ENCODE measurements around the gene COL1A1. TPM values are rescaled to one million over a fixed set of nuclear protein-coding genes. Genes with fewer than 3 reads are reported as not detected.

The COL1A1 gene
- total and polyA plus RNA-seq, 5 donors from 2014 or later: 26.2 TPM; not detected in 4

GRCh38 chr17:50189550-50190292 is 11.7 kb downstream of the COL1A1 start:
- no peaks in the 10 kb centered on the region for H3K36me3 ChIP-seq (ENCODE audit: control insufficient read depth, insufficient read depth, low read length)
- H3K27me3 ChIP-seq (ENCODE audit: control insufficient read depth, insufficient read depth, low read length): no peaks in the 10 kb centered on the region
- H3K9me3 ChIP-seq (ENCODE audit: control insufficient read depth in 2 of 2, low read length in 2 of 2): no peaks in the 10 kb centered on the region
- no peak overlapping the region for H3K4me3 ChIP-seq (ENCODE audit: low read depth, low read length)
- H3K4me1 ChIP-seq (ENCODE audit: control insufficient read depth, insufficient read depth, low read length, poor library complexity, severe bottlenecking): no peaks in the 10 kb centered on the region
- no peak overlapping the region for H3K4me3 Mint-ChIP-seq
- no peaks in the 10 kb centered on the region for H3K36me3 Mint-ChIP-seq
- no peaks in the 10 kb centered on the region for H3K4me1 Mint-ChIP-seq
- no peaks in the 10 kb centered on the region for H3K27me3 Mint-ChIP-seq
- DNase-seq (no peak), ATAC-seq (ENCODE audit: low read depth in 2 of 2) (no peak)
- H3K27ac Mint-ChIP-seq: no peak overlapping the region
- H3K27ac ChIP-seq (ENCODE audit: insufficient read depth, low read length, poor library complexity, severe bottlenecking): no peak overlapping the region
- H3K9me3 Mint-ChIP-seq: no peaks in the 10 kb centered on the region

DNA sequence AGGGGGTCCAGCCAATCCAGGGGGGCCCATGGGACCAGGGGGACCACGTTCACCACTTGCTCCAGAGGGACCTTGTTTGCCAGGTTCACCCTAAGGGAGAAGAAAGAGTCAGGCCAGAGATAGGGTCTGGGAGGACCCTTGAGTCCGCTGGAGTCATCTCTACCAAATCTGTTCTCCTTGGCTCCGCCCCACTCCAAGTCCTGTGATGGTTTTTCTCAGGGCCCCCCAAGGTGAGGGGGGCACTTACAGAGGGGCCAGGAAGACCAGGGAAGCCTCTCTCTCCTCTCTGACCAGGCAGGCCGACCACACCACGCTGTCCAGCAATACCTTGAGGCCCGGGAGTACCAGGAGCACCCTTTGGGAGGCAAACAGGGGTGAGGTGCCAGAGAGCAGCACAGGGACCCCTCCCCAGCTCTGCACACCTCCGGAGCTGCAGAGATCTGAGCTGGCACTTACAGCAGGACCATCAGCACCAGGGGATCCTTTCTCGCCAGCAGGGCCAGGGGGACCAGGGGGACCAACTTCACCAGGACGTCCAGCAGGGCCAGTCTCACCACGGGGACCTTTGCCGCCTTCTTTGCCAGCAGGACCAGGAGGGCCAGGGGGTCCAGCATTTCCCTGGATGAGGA is 12.4 kb downstream of the COL1A1 start:
- Histone ChIP-seq H3K27me3 (ENCODE audit: control insufficient read depth, insufficient read depth, low read length) (no peaks in the 10 kb centered on the region), H3K27ac (ENCODE audit: insufficient read depth, low read length, poor library complexity, severe bottlenecking) (no peak overlapping the region), H3K4me3 (ENCODE audit: low read depth, low read length) (no peak overlapping the region), H3K9me3 (ENCODE audit: control insufficient read depth in 2 of 2, low read length in 2 of 2) (no peaks in the 10 kb centered on the region), H3K36me3 (ENCODE audit: control insufficient read depth, insufficient read depth, low read length) (no peaks in the 10 kb centered on the region), H3K4me1 (ENCODE audit: control insufficient read depth, insufficient read depth, low read length, poor library complexity, severe bottlenecking) (no peaks in the 10 kb centered on the region)
- Mint-ChIP-seq H3K4me3 (no peak overlapping the region), H3K9me3 (no peaks in the 10 kb centered on the region), H3K36me3 (no peaks in the 10 kb centered on the region), H3K27ac (no peak overlapping the region), H3K27me3 (peaks cover 3% of the 10 kb centered on the region), H3K4me1 (peaks cover 0 to 4% (median under 1%) of the 10 kb centered on the region in 4 donors)
- no peak for DNase-seq
- ATAC-seq (ENCODE audit: low read depth in 2 of 2): no peak

DNA sequence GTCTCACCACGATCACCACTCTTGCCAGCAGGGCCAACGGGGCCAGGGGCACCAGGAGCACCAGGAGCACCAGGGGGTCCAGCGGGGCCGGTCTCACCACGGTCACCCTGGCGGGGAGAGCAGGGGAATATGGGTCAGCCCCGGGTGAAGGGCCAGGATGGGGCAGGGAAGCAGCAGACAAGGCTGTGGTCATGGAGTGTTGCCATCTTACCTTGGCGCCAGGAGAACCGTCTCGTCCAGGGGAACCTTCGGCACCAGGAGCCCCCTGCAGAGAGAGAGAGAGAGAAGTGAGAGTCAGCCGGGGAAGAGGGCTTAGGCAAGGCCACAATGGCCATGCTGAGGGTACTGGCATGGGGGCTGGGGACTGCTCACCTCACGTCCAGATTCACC is 12.9 kb downstream of the COL1A1 start:
- H3K27ac Mint-ChIP-seq: no peak overlapping the region
- peaks cover 5% of the 10 kb centered on the region for H3K27me3 Mint-ChIP-seq
- no peak overlapping the region for H3K4me3 Mint-ChIP-seq
- H3K9me3 ChIP-seq (ENCODE audit: control insufficient read depth in 2 of 2, low read length in 2 of 2): no peaks in the 10 kb centered on the region
- H3K4me1 ChIP-seq (ENCODE audit: control insufficient read depth, insufficient read depth, low read length, poor library complexity, severe bottlenecking): no peaks in the 10 kb centered on the region
- no peak for ATAC-seq (ENCODE audit: low read depth in 2 of 2)
- H3K4me1 Mint-ChIP-seq: peaks cover 0 to 9% (median 5%) of the 10 kb centered on the region in 4 donors
- H3K27ac ChIP-seq (ENCODE audit: insufficient read depth, low read length, poor library complexity, severe bottlenecking): no peak overlapping the region
- no peaks in the 10 kb centered on the region for H3K9me3 Mint-ChIP-seq
- no peaks in the 10 kb centered on the region for H3K36me3 ChIP-seq (ENCODE audit: control insufficient read depth, insufficient read depth, low read length)
- H3K27me3 ChIP-seq (ENCODE audit: control insufficient read depth, insufficient read depth, low read length): no peaks in the 10 kb centered on the region
- DNase-seq: no peak
- no peaks in the 10 kb centered on the region for H3K36me3 Mint-ChIP-seq
- H3K4me3 ChIP-seq (ENCODE audit: low read depth, low read length): no peak overlapping the region

DNA sequence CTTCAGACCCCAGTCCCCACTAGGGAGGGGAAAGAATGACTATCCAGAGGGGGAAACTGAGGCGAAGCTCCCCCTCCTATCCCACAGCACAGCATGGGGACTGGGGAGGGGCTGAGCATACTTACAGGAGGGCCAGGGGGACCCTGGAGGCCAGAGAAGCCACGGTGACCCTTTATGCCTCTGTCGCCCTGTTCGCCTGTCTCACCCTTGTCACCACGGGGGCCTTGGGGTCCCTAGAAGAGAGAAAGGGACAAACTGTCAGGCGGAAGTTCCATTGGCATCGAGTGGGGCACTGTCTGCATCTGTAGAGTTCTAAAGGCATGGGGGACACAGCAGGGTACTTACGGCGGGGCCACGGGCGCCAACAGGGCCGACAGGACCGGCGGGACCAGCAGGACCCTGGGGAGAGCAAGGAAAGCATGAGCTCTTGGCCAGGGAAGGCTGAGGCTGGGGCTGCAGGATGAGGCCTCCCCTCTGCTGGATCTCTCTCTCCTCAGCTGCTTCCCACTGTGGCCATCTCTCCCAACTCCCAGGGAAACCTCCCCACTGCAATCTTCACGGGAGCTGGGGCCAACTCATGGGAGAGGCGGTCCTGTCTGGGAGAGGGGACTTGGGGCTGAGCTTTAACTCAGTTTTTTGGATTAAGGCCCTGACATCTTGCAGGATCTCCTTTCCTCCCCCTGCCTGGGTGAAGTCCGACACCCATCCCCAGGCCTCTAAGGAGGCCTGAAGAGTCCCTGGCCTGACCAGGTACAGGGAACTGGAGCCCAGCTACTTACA is 13.5 kb downstream of the COL1A1 start:
- Mint-ChIP-seq H3K27ac (no peak overlapping the region), H3K27me3 (peaks cover 5% of the 10 kb centered on the region), H3K4me1 (peaks cover 0 to 10% (median 7%) of the 10 kb centered on the region in 4 donors), H3K36me3 (no peaks in the 10 kb centered on the region), H3K9me3 (no peaks in the 10 kb centered on the region), H3K4me3 (no peak overlapping the region)
- no peaks in the 10 kb centered on the region for H3K9me3 ChIP-seq (ENCODE audit: control insufficient read depth in 2 of 2, low read length in 2 of 2)
- no peaks in the 10 kb centered on the region for H3K36me3 ChIP-seq (ENCODE audit: control insufficient read depth, insufficient read depth, low read length)
- no peaks in the 10 kb centered on the region for H3K4me1 ChIP-seq (ENCODE audit: control insufficient read depth, insufficient read depth, low read length, poor library complexity, severe bottlenecking)
- no peak overlapping the region for H3K27ac ChIP-seq (ENCODE audit: insufficient read depth, low read length, poor library complexity, severe bottlenecking)
- no peak for ATAC-seq (ENCODE audit: low read depth in 2 of 2)
- no peaks in the 10 kb centered on the region for H3K27me3 ChIP-seq (ENCODE audit: control insufficient read depth, insufficient read depth, low read length)
- DNase-seq: no peak
- no peak overlapping the region for H3K4me3 ChIP-seq (ENCODE audit: low read depth, low read length)

- Mint-ChIP-seq H3K4me1 (peaks cover 0 to 10% (median 7%) of the 10 kb centered on the region in 4 donors), H3K27ac (no peak overlapping the region), H3K4me3 (no peak overlapping the region), H3K9me3 (no peaks in the 10 kb centered on the region), H3K27me3 (peaks cover 5% of the 10 kb centered on the region), H3K36me3 (no peaks in the 10 kb centered on the region)
- no peaks in the 10 kb centered on the region for H3K36me3 ChIP-seq (ENCODE audit: control insufficient read depth, insufficient read depth, low read length)
- ATAC-seq (ENCODE audit: low read depth in 2 of 2) (no peak), DNase-seq (no peak)
- no peak overlapping the region for H3K4me3 ChIP-seq (ENCODE audit: low read depth, low read length)
- no peaks in the 10 kb centered on the region for H3K9me3 ChIP-seq (ENCODE audit: control insufficient read depth in 2 of 2, low read length in 2 of 2)
- no peak overlapping the region for H3K27ac ChIP-seq (ENCODE audit: insufficient read depth, low read length, poor library complexity, severe bottlenecking)
- H3K4me1 ChIP-seq (ENCODE audit: control insufficient read depth, insufficient read depth, low read length, poor library complexity, severe bottlenecking): no peaks in the 10 kb centered on the region
- H3K27me3 ChIP-seq (ENCODE audit: control insufficient read depth, insufficient read depth, low read length): no peaks in the 10 kb centered on the region
Measured at GRCh38 chr17:50187394-50187725, 14.1 kb downstream of the COL1A1 start.

- peaks cover 5% of the 10 kb centered on the region for H3K27me3 Mint-ChIP-seq
- H3K27ac Mint-ChIP-seq: no peak overlapping the region
- no peak overlapping the region for H3K4me3 Mint-ChIP-seq
- Histone ChIP-seq H3K27ac (ENCODE audit: insufficient read depth, low read length, poor library complexity, severe bottlenecking) (no peak overlapping the region), H3K4me3 (ENCODE audit: low read depth, low read length) (no peak overlapping the region), H3K4me1 (ENCODE audit: control insufficient read depth, insufficient read depth, low read length, poor library complexity, severe bottlenecking) (no peaks in the 10 kb centered on the region), H3K27me3 (ENCODE audit: control insufficient read depth, insufficient read depth, low read length) (no peaks in the 10 kb centered on the region), H3K9me3 (ENCODE audit: control insufficient read depth in 2 of 2, low read length in 2 of 2) (no peaks in the 10 kb centered on the region), H3K36me3 (ENCODE audit: control insufficient read depth, insufficient read depth, low read length) (no peaks in the 10 kb centered on the region)
- ATAC-seq (ENCODE audit: low read depth in 2 of 2) (no peak), DNase-seq (no peak)
- H3K9me3 Mint-ChIP-seq: no peaks in the 10 kb centered on the region
- H3K36me3 Mint-ChIP-seq: no peaks in the 10 kb centered on the region
- H3K4me1 Mint-ChIP-seq: peaks cover 0 to 10% (median 7%) of the 10 kb centered on the region in 4 donors
Measured at GRCh38 chr17:50186661-50187393, 14.6 kb downstream of the COL1A1 start.

DNA sequence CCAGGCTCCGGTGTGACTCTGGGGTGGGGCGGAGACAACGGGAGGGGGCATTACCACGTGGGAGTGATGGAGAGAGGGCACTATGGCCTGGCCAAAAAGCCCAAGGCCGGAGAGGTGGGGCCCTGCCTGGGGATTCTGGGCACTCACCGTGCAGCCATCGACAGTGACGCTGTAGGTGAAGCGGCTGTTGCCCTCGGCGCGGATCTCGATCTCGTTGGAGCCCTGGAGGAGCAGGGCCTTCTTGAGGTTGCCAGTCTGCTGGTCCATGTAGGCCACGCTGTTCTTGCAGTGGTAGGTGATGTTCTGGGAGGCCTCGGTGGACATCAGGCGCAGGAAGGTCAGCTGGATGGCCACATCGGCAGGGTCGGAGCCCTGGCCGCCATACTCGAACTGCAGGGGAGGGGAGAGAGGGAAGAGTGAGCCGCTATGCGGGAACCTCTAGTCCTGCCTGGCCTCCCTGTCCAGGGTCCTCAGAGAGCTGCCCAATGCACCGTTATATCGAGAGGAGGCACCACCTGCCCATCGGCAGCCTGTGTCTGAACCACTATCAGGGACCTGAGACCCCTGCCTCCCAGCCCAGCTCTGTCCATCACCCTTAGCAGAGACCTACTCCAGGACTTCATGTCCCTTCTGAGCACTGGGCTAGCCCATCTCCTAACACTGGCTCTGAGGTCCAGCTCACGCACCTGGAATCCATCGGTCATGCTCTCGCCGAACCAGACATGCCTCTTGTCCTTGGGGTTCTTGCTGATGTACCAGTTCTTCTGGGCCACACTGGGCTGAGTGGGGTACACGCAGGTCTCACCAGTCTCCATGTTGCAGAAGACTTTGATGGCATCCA is 15.6 kb downstream of the COL1A1 start:
- Histone ChIP-seq H3K27me3 (ENCODE audit: control insufficient read depth, insufficient read depth, low read length) (no peaks in the 10 kb centered on the region), H3K4me3 (ENCODE audit: low read depth, low read length) (no peak overlapping the region), H3K4me1 (ENCODE audit: control insufficient read depth, insufficient read depth, low read length, poor library complexity, severe bottlenecking) (no peaks in the 10 kb centered on the region), H3K27ac (ENCODE audit: insufficient read depth, low read length, poor library complexity, severe bottlenecking) (no peak overlapping the region), H3K9me3 (ENCODE audit: control insufficient read depth in 2 of 2, low read length in 2 of 2) (no peaks in the 10 kb centered on the region), H3K36me3 (ENCODE audit: control insufficient read depth, insufficient read depth, low read length) (no peaks in the 10 kb centered on the region)
- H3K9me3 Mint-ChIP-seq: no peaks in the 10 kb centered on the region
- H3K27ac Mint-ChIP-seq: no peak overlapping the region
- ATAC-seq (ENCODE audit: low read depth in 2 of 2) (no peak), DNase-seq (no peak)
- no peaks in the 10 kb centered on the region for H3K36me3 Mint-ChIP-seq
- H3K27me3 Mint-ChIP-seq: peaks cover 5% of the 10 kb centered on the region
- no peak overlapping the region for H3K4me3 Mint-ChIP-seq
- H3K4me1 Mint-ChIP-seq: peaks cover 0 to 10% (median 7%) of the 10 kb centered on the region in 4 donors
